Endothelial cell (in vitro differentiated cells): ENCODE data around the gene EFNA1. TPM values are rescaled to one million over a fixed set of nuclear protein-coding genes. Genes with fewer than 3 reads are reported as not detected.
A peak's percentile ranks its signal among the peaks of the same experiment; 100 is the strongest.

Experiments used
- DNase-seq: peaks from one replicate; pipeline ENCODE4 v3.0.0; 2021; ENCODE audit warnings: low spot score
- H3K27ac Mint-ChIP-seq: one replicate; pipeline ENCODE4 v1.8.0; 2021; ENCODE audit warnings: mixed read lengths, inconsistent platforms; ENCODE audit not compliant: unreplicated experiment
- H3K27me3 Mint-ChIP-seq: one replicate; pipeline ENCODE4 v1.8.0; 2021; ENCODE audit warnings: mild to moderate bottlenecking, moderate library complexity, mixed read lengths, inconsistent platforms; ENCODE audit not compliant: unreplicated experiment
- H3K36me3 Mint-ChIP-seq: one replicate; pipeline ENCODE4 v1.8.0; 2021; ENCODE audit warnings: mild to moderate bottlenecking, low read depth, mixed read lengths, inconsistent platforms; ENCODE audit not compliant: unreplicated experiment
- H3K4me1 Mint-ChIP-seq: one replicate; pipeline ENCODE4 v1.8.0; 2021; ENCODE audit warnings: mild to moderate bottlenecking, mixed read lengths, inconsistent platforms; ENCODE audit not compliant: unreplicated experiment
- H3K4me3 Mint-ChIP-seq: one replicate; pipeline ENCODE4 v1.8.0; 2021; ENCODE audit warnings: mild to moderate bottlenecking, mixed read lengths, inconsistent platforms; ENCODE audit not compliant: unreplicated experiment
- H3K9me3 Mint-ChIP-seq: one replicate; pipeline ENCODE4 v1.8.0; 2021; ENCODE audit warnings: mixed read lengths, inconsistent platforms; ENCODE audit not compliant: unreplicated experiment
- CTCF ChIP-seq: fragments of 200-600 bp; sonication (generic); IDR thresholded peaks from one replicate; pipeline ENCODE4 v1.5.0; 2021; ENCODE audit warnings: antibody characterized with exemption; ENCODE audit not compliant: unreplicated experiment
- total RNA-seq: library from RNA; stranded (reverse); fragmentation: NEBNext Ultra II Directional; extraction: Animal tissue kit (Norgen Biotek cat#: 25700); gene quantifications from one replicate; pipeline ENCODE4 v1.2.1, GENCODE V29; 2021; ENCODE audit not compliant: unreplicated experiment

Gene EFNA1
- total RNA-seq, 1 donor from 2014 or later: 413 TPM

- peaks cover 7% of the 10 kb centered on the region for H3K27me3 Mint-ChIP-seq
Observed at GRCh38 chr1:155120253-155120652, 7.4 kb upstream of the EFNA1 start.

GRCh38 chr1:155121249-155121648 lies 6.4 kb upstream of the EFNA1 start:
- no peak overlapping the region for H3K27ac Mint-ChIP-seq
- H3K27me3 Mint-ChIP-seq: peaks cover 9% of the 10 kb centered on the region
- H3K4me3 Mint-ChIP-seq: no peak overlapping the region

More at GRCh38 chr1:155120253-155120652, 7.4 kb upstream of the EFNA1 start:
- Mint-ChIP-seq H3K9me3 (no peaks in the 10 kb centered on the region), H3K36me3 (no peaks in the 10 kb centered on the region), H3K4me3 (no peak overlapping the region), H3K27ac (no peak overlapping the region), H3K4me1 (peaks cover 22% of the 10 kb centered on the region)
- DNase-seq: no peak
- TF ChIP-seq CTCF: no peak

GRCh38 chr1:155122308-155122707 lies 5.4 kb upstream of the EFNA1 start:
- Mint-ChIP-seq H3K9me3 (no peaks in the 10 kb centered on the region), H3K27me3 (peaks cover 14% of the 10 kb centered on the region), H3K36me3 (no peaks in the 10 kb centered on the region), H3K27ac (no peak overlapping the region), H3K4me3 (no peak overlapping the region), H3K4me1 (peaks cover 31% of the 10 kb centered on the region)
- no peak for TF ChIP-seq CTCF
- DNase-seq: no peak

More at GRCh38 chr1:155121249-155121648, 6.4 kb upstream of the EFNA1 start:
- H3K36me3 Mint-ChIP-seq: no peaks in the 10 kb centered on the region
- DNase-seq: no peak
- no peaks in the 10 kb centered on the region for H3K9me3 Mint-ChIP-seq
- peaks cover 26% of the 10 kb centered on the region for H3K4me1 Mint-ChIP-seq
- TF ChIP-seq CTCF: no peak

- peaks cover 36% of the 10 kb centered on the region for H3K4me1 Mint-ChIP-seq
- no peaks in the 10 kb centered on the region for H3K9me3 Mint-ChIP-seq
- no peak for DNase-seq
- no peak for TF ChIP-seq CTCF
- H3K27me3 Mint-ChIP-seq: peaks cover 16% of the 10 kb centered on the region
- H3K27ac Mint-ChIP-seq: peak overlapping the region; percentile 13
- H3K36me3 Mint-ChIP-seq: peaks cover 7% of the 10 kb centered on the region
- H3K4me3 Mint-ChIP-seq: no peak overlapping the region
Observed at GRCh38 chr1:155123801-155124200, 3.9 kb upstream of the EFNA1 start.

- H3K36me3 Mint-ChIP-seq: peaks cover 17% of the 10 kb centered on the region
- no peak for TF ChIP-seq CTCF
- peak; percentile 37 for DNase-seq
- H3K4me3 Mint-ChIP-seq: peak overlapping the region; percentile 78
- peaks cover 36% of the 10 kb centered on the region for H3K4me1 Mint-ChIP-seq
- no peaks in the 10 kb centered on the region for H3K9me3 Mint-ChIP-seq
- peak overlapping the region; percentile 89 for H3K27ac Mint-ChIP-seq
- H3K27me3 Mint-ChIP-seq: peaks cover 16% of the 10 kb centered on the region
Observed at GRCh38 chr1:155124503-155125463, 2.9 kb upstream of the EFNA1 start.
